K562 (cell line): ENCODE data around the gene METRN. TPM values are rescaled to one million over a fixed set of nuclear protein-coding genes. Genes with fewer than 3 reads are reported as not detected.
A peak's percentile ranks its signal among the peaks of the same experiment; 100 is the strongest.

Experiments used
- BCOR ChIP-seq: fragments of 450-650 bp; IDR thresholded peaks from 2 replicates; pipeline ENCODE4 v1.6.1; 2016
- CHD2 ChIP-seq: IDR thresholded peaks from 2 replicates; pipeline ENCODE4 v1.6.1; 2011; ENCODE audit warnings: low read depth, low read length
- ELF2 ChIP-seq: fragments of 250-450 bp; sonication (Bioruptor Pico); IDR thresholded peaks from 2 replicates; pipeline ENCODE4 v1.5.0; 2021; ENCODE audit warnings: mild to moderate bottlenecking
- NRF1 ChIP-seq, 2 experiments: fragments of 450-650 bp; IDR thresholded peaks in 1 of 2; conservative IDR thresholded peaks in 1 of 2; 2 replicates each; pipeline ENCODE4 v1.6.1; 2014; ENCODE audit warnings: mild to moderate bottlenecking in 2 of 2
- POLR2A ChIP-seq: fragments of 450-650 bp; conservative IDR thresholded peaks from 2 replicates; pipeline ENCODE4 v1.6.1; 2016
- POLR2AphosphoS2 ChIP-seq: IDR thresholded peaks from 2 replicates; pipeline ENCODE4 v1.6.1; 2012; ENCODE audit warnings: low read length, improper control_type of control experiment
- ZBTB7A ChIP-seq: IDR thresholded peaks from 2 replicates; pipeline ENCODE4 v1.6.1; 2011; ENCODE audit warnings: low read depth, mild to moderate bottlenecking, low read length, moderate library complexity, borderline replicate concordance; ENCODE audit not compliant: control insufficient read depth
- ZNF23 ChIP-seq: fragments of 250-450 bp; sonication (Bioruptor Pico); IDR thresholded peaks from 2 replicates; pipeline ENCODE4 v1.4.0; 2020; ENCODE audit warnings: mild to moderate bottlenecking
- ZNF644 ChIP-seq: fragments of 200-800 bp; sonication (Bioruptor generic); IDR thresholded peaks from 2 replicates; pipeline ENCODE4 v1.6.1; 2016; ENCODE audit warnings: low read depth, missing genetic modification characterization, missing compliant biosample characterization
- polyA plus RNA-seq, 8 experiments: library from polyadenylated mRNA; depleted of rRNA in 4 of 8; stranded (reverse) in 5 of 8; unstranded in 3 of 8; fragments of >200 nt; fragmentation: Nextera tagmentation in 2 of 8; fragmentation: Illumina TruSeq in 1 of 8; extraction: Ambion mirVana in 2 of 8; extraction: Trizol in 1 of 8; gene quantifications; 2 replicates each; pipeline versions ENCODE4 v1.2.1 to v1.2.3, GENCODE V29; 2011 to 2014; ENCODE audit warnings: inconsistent platforms in 1 of 8, missing spikeins in 1 of 8
- total RNA-seq, 7 experiments: library from RNA; depleted of rRNA in 6 of 7; stranded (reverse); fragments of >200 nt in 6 of 7; fragmentation: Illumina TruSeq in 2 of 7; extraction: Trizol in 2 of 7; gene quantifications; 2 replicates each; pipeline versions ENCODE4 v1.2.1 to v1.2.3, GENCODE V29; 2011 to 2021; ENCODE audit warnings: low replicate concordance in 1 of 7
- TF ChIP-seq, protein P1 (sequence below): sonication (generic); formaldehyde crosslinking; IDR thresholded peaks from 2 replicates; pipeline ENCODE4 v1.8.0; 2022; ENCODE audit warnings: mild to moderate bottlenecking, missing genetic modification reagents

METRN gene
- total and polyA plus RNA-seq, 9 of the 15 experiments (the other 6 are each of a cell fraction or from before 2014, with no cell fraction given): 0.20 to 89.8 (median 15.4) TPM

DNA sequence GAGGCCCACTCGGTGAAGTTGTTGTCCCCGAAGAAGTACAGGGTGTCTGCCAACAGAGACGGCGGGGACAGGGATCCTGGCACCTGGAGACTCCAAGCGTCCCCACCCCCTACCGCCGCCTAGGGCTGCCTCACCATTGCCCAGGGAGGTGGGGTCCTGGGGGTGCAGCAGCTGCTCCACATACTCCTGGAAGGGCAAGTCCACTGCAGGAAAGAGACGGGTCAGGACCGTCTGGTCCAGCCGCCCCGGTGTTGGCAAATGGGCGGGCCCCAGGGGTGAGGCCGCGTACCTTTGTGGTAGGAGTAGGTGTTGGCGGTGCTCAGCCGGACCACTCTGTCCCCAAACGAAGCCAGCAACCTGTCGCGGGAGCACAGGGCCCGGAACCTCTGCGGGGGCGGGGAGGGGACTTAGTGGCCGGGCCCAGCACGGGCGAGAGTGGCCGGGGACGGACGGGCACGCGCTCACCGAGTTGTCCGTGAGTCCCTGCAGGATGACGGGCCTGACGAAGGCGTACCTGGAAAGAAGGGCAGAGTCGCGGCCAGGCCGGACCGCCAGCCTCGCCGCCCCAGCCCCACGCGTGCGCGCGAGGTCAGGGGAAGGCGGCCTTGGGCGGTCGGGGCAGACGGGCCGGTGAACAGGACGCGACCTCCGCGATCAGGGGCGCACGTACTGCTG, 31.4 kb upstream of the METRN start (continued):
- no peak for TF ChIP-seq BCOR
- peak; percentile 67 for TF ChIP-seq POLR2A
- TF ChIP-seq CHD2: peak; percentile 59; the same call in 1 of the 2 replicates
- peak; percentile 18; the same call in 1 of the 2 replicates for TF ChIP-seq ELF2
- TF ChIP-seq, protein P1, sequence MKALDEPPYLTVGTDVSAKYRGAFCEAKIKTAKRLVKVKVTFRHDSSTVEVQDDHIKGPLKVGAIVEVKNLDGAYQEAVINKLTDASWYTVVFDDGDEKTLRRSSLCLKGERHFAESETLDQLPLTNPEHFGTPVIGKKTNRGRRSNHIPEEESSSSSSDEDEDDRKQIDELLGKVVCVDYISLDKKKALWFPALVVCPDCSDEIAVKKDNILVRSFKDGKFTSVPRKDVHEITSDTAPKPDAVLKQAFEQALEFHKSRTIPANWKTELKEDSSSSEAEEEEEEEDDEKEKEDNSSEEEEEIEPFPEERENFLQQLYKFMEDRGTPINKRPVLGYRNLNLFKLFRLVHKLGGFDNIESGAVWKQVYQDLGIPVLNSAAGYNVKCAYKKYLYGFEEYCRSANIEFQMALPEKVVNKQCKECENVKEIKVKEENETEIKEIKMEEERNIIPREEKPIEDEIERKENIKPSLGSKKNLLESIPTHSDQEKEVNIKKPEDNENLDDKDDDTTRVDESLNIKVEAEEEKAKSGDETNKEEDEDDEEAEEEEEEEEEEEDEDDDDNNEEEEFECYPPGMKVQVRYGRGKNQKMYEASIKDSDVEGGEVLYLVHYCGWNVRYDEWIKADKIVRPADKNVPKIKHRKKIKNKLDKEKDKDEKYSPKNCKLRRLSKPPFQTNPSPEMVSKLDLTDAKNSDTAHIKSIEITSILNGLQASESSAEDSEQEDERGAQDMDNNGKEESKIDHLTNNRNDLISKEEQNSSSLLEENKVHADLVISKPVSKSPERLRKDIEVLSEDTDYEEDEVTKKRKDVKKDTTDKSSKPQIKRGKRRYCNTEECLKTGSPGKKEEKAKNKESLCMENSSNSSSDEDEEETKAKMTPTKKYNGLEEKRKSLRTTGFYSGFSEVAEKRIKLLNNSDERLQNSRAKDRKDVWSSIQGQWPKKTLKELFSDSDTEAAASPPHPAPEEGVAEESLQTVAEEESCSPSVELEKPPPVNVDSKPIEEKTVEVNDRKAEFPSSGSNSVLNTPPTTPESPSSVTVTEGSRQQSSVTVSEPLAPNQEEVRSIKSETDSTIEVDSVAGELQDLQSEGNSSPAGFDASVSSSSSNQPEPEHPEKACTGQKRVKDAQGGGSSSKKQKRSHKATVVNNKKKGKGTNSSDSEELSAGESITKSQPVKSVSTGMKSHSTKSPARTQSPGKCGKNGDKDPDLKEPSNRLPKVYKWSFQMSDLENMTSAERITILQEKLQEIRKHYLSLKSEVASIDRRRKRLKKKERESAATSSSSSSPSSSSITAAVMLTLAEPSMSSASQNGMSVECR (CRISPR knock-in tag): 0 out of 2 replicates have a peak, but pooled peaks have one; percentile 19
- no peak for TF ChIP-seq ZNF644 (tag)
- peak; percentile 41; the same call in 1 of the 2 replicates for TF ChIP-seq ZBTB7A
- TF ChIP-seq POLR2AphosphoS2: peak; percentile 50; the same call in 1 of the 2 replicates
- peak; percentile 60 to 71 for TF ChIP-seq NRF1 (conservative IDR thresholded peaks at IDR 0.05 in 1 of 2, IDR thresholded peaks at IDR 0.05 in 1 of 2)
- no peak; the same call in 1 of the 2 replicates for TF ChIP-seq ZNF23 (CRISPR knock-in tag)
